GM21737 (cell line): ENCODE measurements around the gene CNTN4.
"Not testable (repeated sequence)": the region's sequence is repeated elsewhere in the genome, so short reads cannot be mapped to it uniquely, and the experiment has no call there.

ENCODE experiments used
- ATAC-seq: cut with Tn5 transposase; IDR thresholded peaks from one replicate; pipeline ENCODE4 v1.9.1; 2021; ENCODE audit warnings: mild to moderate bottlenecking, moderate library complexity; ENCODE audit not compliant: unreplicated experiment

The CNTN4 gene

GRCh38 chr3:2771193-2771592 is 672.5 kb downstream of the CNTN4 start:
- peak; percentile 70 for ATAC-seq

GRCh38 chr3:2771741-2772140 is 673.1 kb downstream of the CNTN4 start:
- no peak for ATAC-seq

- no peak for ATAC-seq
Observed at GRCh38 chr3:2772803-2773202, 674.1 kb downstream of the CNTN4 start.

- ATAC-seq, result no peak
Observed at GRCh38 chr3:2774481-2775249, 676.0 kb downstream of the CNTN4 start.

- no peak for ATAC-seq
Observed at GRCh38 chr3:2783261-2783660, 684.6 kb downstream of the CNTN4 start.

GRCh38 chr3:2784627-2785026 is 686.0 kb downstream of the CNTN4 start:
- no peak for ATAC-seq

- no peak for ATAC-seq
Observed at GRCh38 chr3:2790266-2790815, 691.7 kb downstream of the CNTN4 start.

GRCh38 chr3:2792432-2792831 is 693.8 kb downstream of the CNTN4 start:
- ATAC-seq, result no peak

GRCh38 chr3:2793987-2794386 is 695.3 kb downstream of the CNTN4 start:
- no peak for ATAC-seq

- no peak for ATAC-seq
Observed at GRCh38 chr3:2802429-2802828, 703.8 kb downstream of the CNTN4 start.

- no peak for ATAC-seq
Observed at GRCh38 chr3:2807514-2807913, 708.8 kb downstream of the CNTN4 start.

GRCh38 chr3:2810723-2811122 is 712.1 kb downstream of the CNTN4 start:
- no peak for ATAC-seq

- ATAC-seq, result no peak
Observed at GRCh38 chr3:2819571-2819970, 720.9 kb downstream of the CNTN4 start.

- not testable (repeated sequence) for ATAC-seq
Observed at GRCh38 chr3:2820982-2821381, 722.3 kb downstream of the CNTN4 start.

- no peak for ATAC-seq
Observed at GRCh38 chr3:2822611-2823010, 723.9 kb downstream of the CNTN4 start.

GRCh38 chr3:2823031-2823430 is 724.4 kb downstream of the CNTN4 start:
- no peak for ATAC-seq

GRCh38 chr3:2823437-2824211 is 725.0 kb downstream of the CNTN4 start:
- ATAC-seq, result no peak

GRCh38 chr3:2826036-2826435 is 727.4 kb downstream of the CNTN4 start:
- no peak for ATAC-seq

- ATAC-seq, result no peak
Observed at GRCh38 chr3:2826453-2826852, 727.8 kb downstream of the CNTN4 start.

GRCh38 chr3:2837239-2837638 is 738.6 kb downstream of the CNTN4 start:
- no peak for ATAC-seq

- ATAC-seq, result no peak
Observed at GRCh38 chr3:2837910-2838309, 739.2 kb downstream of the CNTN4 start.

GRCh38 chr3:2838546-2839157 is 740.0 kb downstream of the CNTN4 start:
- ATAC-seq, result no peak
